Stimulated activated naive CD8-positive, alpha-beta T cell treated with anti-CD3 and anti-CD28 coated beads, Interleukin-15, Interleukin-2, amounts not matched to agents 100 U/mL and 50 U/mL, for 24 hours (primary cell): ENCODE results near the gene RBM33.
A peak's percentile ranks its signal among the peaks of the same experiment; 100 is the strongest.

ENCODE experiments used
- ATAC-seq: fragments of 150-1000 bp; cut with Tn5 transposase; one replicate; pipeline ENCODE4 v1.10.0; 2021
- DNase-seq: peaks from one replicate; pipeline ENCODE4 v3.0.0; 2021

Gene RBM33

DNA sequence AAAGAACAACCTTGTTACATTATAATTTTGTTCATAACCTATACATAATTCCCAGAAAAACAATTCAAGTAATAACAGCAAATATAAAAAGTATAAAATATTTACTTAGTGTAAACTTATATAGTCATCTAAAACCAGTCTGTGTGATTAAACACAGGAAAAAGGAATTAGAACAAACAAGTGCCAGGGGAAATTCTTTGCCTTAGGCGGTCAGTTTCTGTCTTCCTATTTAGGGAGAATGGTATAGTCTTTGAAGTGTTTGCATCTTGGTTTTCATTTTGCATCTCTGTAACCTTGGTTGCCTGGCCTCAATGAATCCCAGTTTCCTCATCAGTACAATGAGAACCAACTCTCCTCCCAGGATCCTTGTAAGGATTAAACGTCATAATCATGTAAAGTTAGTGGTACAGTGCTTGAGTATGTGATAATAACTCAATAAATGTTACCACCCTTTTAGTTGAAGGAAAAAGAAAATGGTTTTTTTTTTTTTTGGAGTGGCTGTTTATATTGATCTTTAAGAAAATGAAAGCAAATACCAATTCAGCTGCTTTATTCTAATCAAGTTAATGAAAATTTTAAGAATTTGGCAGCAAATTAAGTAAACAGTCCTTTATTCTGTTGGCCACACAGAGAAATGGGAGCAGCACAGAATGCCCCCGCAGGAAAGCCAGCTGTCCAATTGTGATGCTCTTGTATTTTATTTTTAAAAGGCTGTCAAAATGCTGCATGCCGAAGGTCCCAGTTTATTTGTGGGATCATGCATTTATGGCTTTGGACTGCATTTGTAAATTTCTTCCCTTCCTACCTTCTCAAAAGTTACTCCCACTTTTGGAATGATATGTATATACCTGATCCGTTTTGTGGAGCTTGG lies 106.0 kb downstream of the RBM33 start:
- no peak for ATAC-seq
- no peak for DNase-seq

DNA sequence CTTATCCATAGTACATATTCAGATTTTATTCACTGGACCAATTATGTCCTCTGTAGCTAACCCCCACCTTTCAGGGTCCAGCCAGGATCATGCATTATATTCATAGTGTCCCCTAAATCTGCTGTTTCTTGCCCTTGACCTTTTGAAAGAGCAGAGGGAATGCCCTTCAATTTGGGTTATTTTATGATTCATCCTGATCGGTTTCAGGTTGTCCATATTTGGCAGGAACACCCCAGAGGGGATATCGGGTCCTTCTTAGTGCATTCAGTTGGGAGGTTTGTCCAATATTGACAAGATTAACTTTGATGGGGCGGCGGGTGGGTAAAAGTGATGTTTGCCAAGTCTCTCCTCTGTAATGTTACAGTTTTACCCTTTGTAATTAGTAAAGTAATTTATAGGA lies 106.9 kb downstream of the RBM33 start:
- peak; percentile 65 for ATAC-seq

GRCh38 chr7:155752756-155753445 lies 108.4 kb downstream of the RBM33 start:
- ATAC-seq (no peak), DNase-seq (no peak)

More for the DNA sequence above, 106.9 kb downstream of the RBM33 start:
- DNase-seq: no peak

- ATAC-seq: no peak
- DNase-seq: no peak
Observed at GRCh38 chr7:155753446-155753965, 109.0 kb downstream of the RBM33 start.

GRCh38 chr7:155754165-155754564 lies 109.7 kb downstream of the RBM33 start:
- DNase-seq (no peak), ATAC-seq (peak; percentile 44)

DNA sequence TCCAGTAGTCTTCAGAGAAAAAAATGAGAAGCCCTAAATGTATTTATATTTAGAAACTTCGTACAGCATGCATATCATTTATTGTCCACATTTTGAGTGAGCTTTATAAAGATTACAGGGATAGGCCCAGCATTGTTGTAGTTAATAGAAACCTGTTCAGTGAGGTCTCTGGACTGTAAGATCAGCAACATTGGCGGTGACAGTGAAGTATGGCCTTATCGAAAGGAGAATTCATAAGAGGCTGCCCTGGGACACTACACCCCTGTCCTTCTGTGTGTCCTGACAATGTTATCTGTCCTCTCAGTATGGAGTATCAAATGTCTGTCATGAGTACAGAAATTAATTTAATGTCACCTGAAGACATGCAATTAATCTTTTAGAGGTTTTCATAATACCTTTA lies 110.6 kb downstream of the RBM33 start:
- DNase-seq (no peak), ATAC-seq (no peak)

DNA sequence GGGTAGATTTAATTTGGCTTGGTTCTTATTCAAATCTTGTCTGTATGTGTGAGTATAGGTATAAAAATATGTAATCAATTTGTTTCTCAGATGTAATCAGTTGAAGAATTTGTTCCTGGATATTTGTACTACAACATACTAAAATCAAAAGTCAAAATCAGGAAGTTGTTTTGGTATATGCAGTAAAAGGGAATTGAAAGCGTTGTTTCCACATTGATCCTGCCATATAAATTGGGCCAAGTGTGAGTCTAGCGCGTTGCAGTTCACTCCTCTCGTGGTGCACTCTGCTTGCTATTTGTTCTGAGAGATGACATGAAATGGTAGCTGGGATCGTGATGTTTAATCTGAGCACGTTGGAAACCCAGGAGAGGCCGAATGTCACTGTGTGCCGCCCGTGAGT lies 111.9 kb downstream of the RBM33 start:
- ATAC-seq: no peak

DNA sequence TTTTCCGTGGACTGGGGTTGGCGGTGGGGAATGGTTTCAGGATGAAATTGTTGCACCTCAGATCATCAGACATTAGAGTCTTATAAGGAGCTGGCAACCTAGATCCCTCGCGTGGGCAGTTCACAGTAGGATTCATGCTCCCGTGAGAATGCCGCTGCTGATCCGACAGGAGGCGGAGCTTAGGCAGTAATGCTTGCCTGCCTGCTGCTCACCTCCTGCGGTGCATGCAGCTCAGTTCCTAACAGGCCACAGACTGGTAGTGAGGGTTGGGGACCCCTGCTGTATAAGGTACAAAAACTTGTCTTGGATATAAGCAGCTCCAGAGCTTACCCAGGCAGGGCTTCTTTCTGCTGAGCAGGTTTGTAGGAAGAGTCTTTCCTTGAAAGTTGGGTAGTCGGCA lies 113.9 kb downstream of the RBM33 start:
- ATAC-seq (no peak), DNase-seq (no peak)

More for the DNA sequence above, 111.9 kb downstream of the RBM33 start:
- DNase-seq: no peak

- no peak for ATAC-seq
- DNase-seq: no peak
Observed at GRCh38 chr7:155759740-155760430, 115.4 kb downstream of the RBM33 start.

DNA sequence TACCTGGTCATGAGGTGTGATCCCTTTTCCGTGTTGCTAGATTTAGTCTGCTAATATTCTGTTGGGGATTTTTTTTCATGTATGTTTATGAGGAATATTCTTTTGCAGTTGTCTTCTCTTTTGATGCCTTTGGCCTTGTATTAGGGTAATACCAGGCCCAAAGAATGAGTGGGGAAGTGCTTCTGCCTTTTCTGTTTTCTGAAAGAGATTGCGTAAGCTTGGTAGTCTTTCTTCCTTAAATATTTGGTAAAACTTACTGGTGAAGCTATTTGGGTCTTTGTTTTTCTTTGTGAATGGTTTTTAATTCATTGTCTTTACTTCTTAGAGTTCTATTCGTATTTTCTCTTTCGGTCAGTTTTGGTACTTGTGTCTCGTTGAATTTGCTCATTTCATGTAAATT lies 116.7 kb downstream of the RBM33 start:
- DNase-seq: no peak

DNA sequence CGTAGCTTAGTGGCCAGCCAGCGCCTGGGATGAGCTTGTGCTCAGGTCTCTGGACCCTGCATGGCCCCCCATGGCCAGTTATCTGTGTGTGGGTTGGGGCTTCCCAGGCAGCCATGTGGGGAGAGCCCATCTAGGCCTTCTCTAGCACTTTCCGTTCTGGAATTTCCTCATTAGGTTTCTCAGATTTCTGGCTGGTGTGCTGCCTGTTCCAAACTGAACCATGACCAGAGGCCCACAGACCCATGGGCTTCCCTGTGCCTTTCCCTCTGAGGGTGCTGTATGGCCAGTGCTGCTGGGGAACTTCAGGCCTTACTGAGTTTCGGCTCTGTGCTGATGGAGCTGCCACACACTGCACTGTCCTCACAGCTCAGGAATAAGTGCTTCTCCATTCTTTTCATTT lies 117.6 kb downstream of the RBM33 start:
- DNase-seq (no peak), ATAC-seq (no peak)

More for the DNA sequence above, 116.7 kb downstream of the RBM33 start:
- no peak for ATAC-seq

GRCh38 chr7:155762655-155763054 lies 118.2 kb downstream of the RBM33 start:
- ATAC-seq (no peak), DNase-seq (no peak)

GRCh38 chr7:155763122-155763521 lies 118.7 kb downstream of the RBM33 start:
- DNase-seq: no peak
- no peak for ATAC-seq

DNA sequence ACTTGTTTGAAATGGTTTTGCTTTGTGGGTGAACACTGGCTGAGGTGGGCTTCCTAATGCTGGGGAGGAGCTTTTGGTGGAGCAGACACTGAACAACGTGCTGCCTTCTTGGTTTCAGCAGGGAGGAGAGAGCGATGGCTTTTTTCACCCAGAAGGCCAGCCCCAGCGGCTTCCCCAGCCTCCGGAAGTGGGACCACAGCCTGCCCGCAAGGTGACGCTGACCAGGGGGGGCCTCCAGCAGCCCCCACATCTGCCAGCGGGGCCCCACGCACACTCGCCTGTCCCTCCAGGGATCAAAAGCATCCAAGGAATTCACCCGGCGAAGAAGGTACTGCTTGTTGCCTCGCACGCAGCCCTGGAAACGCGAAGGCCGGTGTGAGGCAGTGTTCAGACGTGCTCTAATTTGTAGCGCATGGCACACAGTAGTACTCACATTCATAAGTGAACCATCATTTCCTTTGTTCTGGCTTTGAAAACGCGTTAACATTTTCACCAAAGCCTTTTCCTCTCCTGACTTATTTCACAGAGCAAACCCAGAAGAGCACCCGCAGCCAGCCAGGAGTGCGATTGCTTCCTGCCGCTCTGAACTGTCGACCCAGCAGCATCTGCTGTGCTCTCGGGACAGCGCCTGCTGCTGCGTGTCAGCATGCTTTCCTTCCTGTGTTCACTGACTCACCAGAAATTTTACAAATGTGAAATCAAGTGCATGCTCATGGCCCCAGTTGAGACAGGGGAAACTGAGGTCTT lies 119.4 kb downstream of the RBM33 start:
- ATAC-seq: peak; percentile 80
- peak; percentile 77 for DNase-seq

DNA sequence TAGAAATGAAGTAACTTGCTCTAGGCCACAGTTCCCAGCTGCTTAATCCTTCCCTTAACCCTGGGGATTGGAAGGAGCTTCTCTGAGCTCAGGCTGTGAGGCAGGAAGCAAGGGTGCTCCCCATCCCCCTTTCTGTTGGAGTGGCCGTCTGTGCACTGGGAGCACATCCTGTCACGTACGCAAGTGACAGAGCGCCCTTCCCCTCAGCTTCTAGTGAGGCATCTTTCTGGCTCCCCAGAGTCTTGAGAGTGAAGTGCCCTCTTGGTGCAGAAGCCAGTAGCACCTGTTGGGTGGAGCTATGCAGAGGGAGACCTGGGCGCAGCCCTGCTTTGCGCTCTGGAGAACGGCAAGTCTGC lies 120.0 kb downstream of the RBM33 start:
- ATAC-seq (peak; percentile 76), DNase-seq (peak; percentile 65)

- DNase-seq (no peak), ATAC-seq (no peak)
Observed at GRCh38 chr7:155765458-155765857, 121.0 kb downstream of the RBM33 start.

GRCh38 chr7:155766386-155766785 lies 121.9 kb downstream of the RBM33 start:
- ATAC-seq (no peak), DNase-seq (no peak)

DNA sequence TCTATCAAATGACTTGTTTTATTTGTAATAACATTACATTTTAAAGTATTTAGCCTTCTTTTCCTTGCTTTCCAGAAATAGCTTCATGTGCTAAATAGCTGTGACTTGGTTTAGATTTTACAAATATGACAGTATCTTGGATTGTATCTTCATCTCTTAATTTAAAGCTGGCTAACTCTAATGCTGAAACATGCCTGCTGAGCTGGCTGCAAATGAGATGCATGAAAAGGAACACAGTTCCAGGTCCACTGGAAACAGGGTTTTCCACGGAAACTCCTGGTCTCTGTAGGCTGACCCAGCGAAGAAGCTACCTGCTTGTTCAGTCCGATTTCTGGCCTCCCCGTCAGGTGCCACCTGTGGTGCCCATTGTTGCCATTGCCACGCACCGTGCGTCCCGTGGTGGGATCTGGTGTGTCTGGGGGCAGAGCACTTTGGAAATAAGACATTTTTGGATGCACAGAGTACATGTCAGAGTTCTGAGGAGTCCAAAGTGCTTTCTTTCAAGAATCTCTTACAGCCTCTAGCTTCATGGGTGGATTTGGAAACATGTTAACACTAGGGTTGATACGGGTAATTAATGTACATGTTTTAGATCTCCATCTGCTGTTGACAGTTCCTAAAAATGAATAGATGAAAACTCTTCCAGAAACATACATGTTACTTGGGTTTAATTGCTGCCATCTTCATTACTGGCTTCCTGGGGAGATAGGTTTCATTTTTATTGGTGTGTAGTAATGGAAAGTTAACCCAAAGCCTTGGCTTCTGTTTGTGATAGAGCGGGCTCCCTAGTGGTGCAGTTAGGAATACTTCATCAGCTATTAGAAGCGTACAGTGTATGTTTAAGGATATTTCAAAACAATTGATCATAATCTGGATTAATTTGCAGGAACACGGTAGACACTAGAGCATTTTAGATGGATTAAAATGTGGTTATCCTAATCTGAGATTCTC lies 122.8 kb downstream of the RBM33 start:
- no peak for ATAC-seq

GRCh38 chr7:155769701-155770100 lies 125.2 kb downstream of the RBM33 start:
- DNase-seq (no peak), ATAC-seq (no peak)

More for the DNA sequence above, 122.8 kb downstream of the RBM33 start:
- DNase-seq: no peak

GRCh38 chr7:155770241-155770640 lies 125.8 kb downstream of the RBM33 start:
- no peak for DNase-seq
- ATAC-seq: no peak

GRCh38 chr7:155773531-155773930 lies 129.1 kb downstream of the RBM33 start:
- DNase-seq (no peak), ATAC-seq (no peak)
